GM11168 (cell line): ENCODE data around the gene TIGD3.

Experiments used
- in situ Hi-C: fragments of 300-500 bp; cut with MboI; formaldehyde crosslinking; loops from one replicate; pipeline ENCODE4 v1.12.0; 2022; ENCODE audit warnings: low sequenced_read_pairs; ENCODE audit not compliant: unreplicated experiment

The TIGD3 gene

DNA sequence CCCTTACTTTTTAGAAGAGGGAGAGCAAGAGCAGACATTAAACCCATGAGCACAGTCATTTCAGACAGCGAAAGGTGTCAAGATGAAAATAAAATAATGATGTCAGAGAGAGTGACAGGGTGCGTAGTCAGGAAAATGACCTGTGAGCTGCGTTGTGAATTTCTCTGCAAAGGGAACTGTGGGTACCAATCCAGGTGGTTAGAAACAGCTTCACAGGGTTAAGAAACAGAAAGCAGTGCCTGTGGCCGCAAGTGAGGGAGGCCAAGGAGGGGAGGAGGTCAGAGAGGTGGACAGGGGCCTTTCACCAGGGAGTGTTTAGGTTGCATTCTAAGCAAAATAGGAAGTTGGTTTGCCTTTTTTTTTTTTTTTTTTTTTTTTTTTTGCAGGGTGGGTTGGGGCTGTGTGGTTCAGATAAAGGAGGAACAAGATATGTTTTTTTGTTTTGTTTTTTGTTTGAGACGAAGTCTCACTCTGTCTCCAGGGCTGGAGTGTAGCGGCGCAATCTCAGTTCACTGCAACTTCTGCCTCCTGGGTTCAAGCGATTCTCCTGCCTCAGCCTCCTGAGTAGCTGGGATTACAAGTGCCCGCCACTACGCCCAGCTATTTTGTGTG, 7.9 kb downstream of the TIGD3 start:
- in situ Hi-C loops, result no loop called here

DNA sequence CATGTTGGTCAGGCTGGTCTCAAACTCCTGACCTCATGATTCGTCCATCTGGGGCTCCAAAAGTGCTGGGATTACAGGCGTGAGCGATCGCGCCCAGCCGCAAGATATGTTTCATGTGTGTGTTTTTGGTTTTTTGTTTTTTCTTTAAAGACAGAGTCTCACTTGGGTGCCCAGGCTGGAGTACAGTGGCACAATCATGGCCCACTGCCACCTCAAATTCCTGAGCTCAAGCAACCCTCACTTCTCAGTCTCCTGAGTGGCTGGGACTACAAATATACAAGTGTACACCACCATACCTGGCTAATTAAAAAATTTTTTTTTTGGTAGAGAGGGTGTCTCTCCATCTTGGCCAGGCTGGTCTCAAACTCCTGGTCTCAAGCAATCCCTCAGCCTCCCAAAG, 8.4 kb downstream of the TIGD3 start:
- in situ Hi-C loops, result no loop called here

DNA sequence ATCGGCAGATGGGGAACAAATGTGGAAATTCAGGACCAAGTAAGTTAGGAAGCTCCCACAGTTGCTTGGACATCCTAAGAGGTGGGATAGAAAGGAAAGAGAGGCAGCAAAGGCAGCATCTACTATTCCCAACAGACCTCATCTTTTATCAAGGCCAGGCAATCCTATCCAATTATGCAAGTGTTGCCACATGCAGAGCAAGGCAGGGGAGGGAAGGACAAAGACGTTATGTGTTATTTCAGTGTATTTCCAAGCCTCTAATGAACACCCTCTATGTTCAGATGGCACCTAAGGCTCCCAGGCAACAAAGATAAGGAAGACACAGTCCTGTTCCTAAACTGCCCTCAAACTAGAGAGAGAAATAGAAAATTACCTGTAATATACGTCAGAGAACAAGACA, 9.2 kb downstream of the TIGD3 start:
- in situ Hi-C loops, result no loop called here

DNA sequence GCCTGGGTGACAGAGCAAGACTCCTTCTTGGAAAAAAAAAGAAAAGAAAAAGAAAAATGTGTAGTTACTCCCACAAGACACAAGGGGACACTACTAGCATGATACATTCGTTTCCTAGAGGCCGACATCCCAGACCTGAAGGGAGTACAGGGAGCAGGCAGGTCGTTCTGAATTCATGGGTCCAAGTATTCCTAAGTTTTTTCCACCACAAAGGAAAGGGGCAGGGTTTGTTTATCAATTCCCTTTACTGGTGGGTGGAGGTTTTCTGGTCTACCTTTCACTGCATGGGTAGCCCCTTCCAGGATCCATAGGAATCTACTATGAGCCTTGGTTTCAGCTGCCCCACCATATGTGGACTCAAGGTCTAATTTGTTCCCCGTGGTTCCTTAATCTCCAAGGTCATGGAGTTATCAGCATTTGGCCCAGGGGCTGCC, 11.8 kb downstream of the TIGD3 start:
- in situ Hi-C loops, result no loop called here

DNA sequence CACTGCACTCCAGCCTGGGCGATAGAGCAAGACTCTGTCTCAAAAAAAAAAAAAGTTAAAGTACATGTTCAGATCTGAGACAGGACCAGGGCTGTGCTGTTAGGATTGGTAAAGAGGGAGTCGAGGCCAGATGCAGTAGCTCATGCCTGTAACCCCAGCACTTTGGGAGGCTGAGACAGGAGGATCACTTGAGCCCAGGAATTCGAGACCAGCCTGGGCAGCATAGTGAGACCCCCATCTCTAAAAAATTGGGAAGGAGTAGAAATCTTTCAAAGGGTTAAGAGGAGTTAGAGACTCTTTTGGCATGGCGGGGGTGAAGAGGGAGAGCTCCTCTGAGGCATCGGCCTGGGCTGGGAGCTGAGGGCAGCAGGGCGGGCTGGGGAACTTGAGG, 16.1 kb downstream of the TIGD3 start:
- in situ Hi-C loops, result no loop called here

DNA sequence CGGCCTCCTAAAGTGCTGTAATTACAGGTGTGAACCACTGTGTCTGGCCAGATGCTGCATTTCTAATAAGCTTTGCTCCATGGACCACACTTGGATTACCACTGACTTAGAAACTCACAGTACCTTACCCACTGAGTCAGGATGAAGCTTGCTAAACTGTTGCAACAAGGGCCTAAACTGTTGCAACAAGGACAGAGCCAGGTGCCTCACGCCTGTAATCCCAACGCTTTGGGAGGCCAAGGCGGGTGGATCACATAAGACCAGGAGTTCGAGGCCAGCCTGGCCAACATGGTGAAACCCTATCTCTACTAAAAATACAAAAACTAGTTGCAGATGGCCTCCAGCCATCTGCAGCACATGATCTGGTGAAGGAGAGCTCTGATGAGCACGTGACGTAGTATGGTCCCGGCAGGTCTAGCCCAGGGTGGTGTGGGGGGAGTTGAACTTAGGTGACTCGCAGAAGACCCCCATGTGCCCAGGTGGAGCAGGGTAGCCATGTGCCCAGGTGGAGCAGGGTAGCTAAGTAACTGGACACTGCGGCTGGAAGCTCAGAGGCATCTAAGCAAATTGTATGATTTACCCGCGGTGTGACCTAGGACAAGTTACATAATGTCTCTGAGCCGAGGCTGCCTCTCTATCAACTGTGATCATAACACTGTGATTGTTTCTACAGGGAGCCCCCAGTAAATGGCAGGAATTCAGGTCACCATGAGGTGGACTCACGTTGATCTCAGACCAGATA, 19.5 kb downstream of the TIGD3 start:
- in situ Hi-C loops, result no loop called here

DNA sequence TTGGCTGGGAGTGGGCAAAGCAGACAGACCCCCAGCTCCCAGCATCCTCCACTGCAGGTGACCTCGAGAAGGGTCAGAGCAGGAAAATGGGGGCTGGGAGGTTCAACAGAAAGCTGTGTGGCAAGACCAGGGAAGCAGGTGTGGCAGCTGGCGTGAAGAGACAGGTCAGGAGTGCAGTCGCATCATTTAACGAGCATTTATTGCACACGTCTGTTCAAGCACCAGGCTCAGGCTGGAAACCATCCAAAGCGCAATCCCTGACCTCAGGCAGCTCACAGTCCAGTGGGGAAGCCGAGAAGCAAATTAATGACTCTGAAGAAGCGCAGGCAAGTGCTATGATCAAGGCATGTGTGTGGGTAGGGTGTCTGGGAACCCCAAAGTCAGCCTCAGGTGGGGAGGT, 20.5 kb downstream of the TIGD3 start:
- in situ Hi-C loops, result no loop called here

DNA sequence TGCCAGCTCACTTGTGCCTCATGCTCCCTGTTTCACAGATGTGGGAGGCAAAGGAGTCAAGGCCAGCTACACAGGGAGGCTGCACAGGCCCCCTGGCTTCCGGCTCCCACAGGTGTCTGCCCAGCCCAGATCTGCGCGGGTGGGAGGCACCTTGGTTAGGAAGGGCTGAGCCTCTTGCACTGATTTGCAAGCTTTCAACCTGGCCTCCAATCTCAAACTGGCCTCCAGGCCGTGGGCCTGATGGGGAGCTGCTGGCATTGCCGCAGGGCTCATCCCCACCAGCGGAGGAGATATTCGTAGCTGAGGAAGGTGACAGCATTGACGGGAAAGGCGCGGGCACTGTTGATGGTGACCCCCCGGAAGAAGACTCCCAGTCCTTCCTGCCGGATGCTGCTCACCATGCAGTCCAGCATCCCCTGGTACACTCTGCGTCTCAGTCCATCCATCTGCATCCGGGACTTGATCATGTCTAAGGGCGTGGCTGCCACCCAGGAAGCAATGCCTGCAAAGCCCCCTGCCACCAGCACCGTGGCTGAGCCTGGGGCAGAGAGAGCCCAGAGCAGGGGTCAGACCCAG, 21.7 kb downstream of the TIGD3 start:
- in situ Hi-C loops, result no loop called here

DNA sequence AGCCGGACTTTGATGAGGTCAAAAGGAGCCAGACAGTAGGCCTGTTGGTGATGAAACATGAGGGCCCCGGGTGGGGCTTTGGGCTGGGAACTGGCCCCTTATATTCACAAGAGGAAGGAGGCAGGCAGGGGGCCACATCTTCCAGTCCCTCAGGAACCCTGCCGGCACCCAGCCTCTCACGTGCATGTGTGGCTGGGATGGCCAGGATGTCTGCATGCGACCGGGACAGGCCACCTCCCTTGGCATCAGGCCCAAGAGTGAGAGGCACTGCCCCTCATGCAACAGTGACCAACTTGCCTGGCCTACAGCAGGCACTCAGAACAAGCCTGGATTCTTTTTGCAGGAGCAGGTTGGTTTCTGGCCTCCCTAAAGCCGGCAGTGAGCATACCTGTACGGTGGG, 22.5 kb downstream of the TIGD3 start:
- in situ Hi-C loops, result no loop called here

DNA sequence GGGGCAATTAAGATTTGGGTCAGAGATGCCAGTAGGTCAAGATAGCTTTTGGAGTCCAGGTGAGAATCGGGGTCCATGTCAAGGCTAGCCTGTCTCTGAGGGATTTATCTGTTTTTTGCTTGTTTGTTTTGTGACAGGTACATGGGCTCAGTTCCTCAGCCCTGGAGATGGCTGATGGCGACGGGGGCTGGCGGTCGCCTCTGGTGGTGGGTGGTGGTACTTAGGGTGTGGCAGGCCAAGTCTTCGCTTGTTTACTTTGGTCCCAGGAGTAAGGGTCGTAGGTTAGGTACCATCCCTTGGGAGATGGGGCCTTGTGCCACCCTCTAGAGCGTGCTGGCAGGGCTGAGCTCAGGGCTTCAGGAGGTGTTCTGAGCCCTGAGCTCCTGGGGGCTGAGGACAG, 23.2 kb downstream of the TIGD3 start:
- in situ Hi-C loops, result no loop called here

DNA sequence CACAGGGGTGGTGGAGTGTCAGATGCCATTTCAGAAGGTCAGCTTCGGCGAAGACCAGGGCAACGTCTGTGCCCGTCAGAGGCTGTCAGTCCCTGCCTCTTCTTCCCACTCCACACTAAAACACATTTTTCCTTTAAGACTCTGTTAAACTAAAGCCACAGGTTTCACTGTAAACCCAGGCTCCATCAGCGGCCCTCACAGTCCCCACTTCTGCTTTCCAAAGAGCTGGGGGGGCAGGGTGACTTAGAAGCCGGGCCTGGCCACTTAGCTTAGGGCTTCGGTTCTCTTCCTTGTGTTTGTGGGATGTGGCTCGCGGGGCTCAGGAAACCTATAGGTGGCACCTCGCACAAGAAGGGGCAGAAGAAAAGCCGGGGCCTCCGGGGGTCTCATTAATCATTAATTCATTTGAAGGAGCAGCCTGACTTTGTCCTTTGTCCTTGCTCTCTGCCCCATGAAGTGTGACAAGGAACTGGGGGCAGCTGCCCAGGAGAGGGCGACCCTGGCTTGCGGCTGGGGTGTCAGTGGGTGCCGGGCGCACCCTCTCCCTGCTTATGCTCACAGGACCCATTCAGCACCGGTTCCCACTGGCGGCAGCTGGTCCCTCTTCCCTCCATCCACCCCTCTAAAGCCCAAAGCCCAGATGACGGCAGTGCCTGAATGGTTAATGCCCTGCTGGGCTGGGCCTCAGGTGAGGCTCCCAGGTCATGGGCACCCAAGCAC, 23.8 kb downstream of the TIGD3 start:
- in situ Hi-C loops, result no loop called here

DNA sequence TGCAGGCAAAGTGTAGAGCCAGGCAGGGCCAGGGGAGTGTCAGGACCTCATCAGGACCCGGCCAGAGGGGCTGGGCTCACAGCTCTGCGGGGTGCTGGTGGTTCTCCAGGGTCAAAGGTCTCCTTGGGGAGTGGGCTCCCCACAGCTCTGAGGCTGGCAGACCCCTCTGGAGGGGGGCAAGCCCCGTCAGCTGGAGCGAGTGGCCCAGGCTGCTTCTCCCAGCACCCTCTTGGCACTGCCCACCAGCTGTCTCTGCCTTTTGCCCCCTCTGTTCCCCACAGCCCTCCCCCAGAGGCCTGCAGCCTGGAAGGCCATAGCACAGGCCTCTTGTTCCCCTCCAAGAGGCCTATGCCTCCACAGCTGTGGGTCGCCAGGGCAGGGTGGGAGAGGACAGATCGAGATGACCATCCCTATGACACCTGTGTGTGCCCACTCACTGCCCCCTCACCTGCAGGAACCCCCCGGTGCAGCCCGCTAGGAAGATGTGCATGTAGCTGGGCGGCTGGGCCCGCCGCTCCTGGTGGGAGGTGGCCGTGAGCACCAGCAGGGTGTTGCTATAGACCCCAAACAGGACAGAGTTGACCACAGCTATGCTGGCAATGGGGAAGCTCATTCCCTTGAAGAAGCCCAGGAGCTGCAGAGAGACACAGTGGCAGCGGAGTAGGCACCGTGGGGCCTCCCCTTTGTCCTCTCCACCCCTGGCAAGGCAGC, 24.5 kb downstream of the TIGD3 start:
- in situ Hi-C loops, result no loop called here

DNA sequence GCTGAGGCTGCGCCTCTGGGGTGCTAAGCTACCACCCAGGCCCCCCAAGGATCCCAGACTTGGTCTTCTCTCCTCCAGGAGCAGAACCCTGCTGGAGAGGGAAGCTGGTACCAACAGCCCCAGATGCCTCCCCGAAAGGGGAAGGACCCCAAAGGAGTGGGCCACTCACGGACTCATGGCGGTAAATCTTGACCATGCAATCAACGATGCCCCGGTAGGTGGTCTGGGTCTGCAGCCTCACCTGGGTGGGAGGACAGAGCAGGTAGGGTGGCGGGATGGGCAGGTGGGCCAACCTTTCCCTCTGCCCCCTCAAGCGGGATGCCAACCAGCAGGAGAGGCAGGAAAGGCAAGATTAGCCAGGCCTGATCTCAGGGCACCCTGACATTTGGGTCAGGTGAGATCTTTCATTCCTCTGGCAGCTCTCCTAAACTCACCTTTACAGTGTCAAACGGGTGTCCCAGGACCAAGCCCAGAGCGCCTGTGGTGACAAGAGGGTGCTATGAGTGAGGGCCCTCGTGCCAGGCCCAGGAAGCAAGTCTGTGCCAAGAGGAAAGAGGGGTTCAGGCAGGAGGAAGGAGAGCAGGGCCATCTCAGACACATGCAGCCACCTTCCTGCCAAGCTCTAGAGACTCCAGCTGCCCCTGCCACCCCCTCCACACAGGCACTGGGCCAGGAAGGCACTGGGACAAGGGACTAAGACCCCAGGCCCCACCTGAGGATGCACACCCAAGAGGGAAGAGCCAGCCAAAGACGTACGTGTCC, 25.3 kb downstream of the TIGD3 start:
- in situ Hi-C loops, result no loop called here

DNA sequence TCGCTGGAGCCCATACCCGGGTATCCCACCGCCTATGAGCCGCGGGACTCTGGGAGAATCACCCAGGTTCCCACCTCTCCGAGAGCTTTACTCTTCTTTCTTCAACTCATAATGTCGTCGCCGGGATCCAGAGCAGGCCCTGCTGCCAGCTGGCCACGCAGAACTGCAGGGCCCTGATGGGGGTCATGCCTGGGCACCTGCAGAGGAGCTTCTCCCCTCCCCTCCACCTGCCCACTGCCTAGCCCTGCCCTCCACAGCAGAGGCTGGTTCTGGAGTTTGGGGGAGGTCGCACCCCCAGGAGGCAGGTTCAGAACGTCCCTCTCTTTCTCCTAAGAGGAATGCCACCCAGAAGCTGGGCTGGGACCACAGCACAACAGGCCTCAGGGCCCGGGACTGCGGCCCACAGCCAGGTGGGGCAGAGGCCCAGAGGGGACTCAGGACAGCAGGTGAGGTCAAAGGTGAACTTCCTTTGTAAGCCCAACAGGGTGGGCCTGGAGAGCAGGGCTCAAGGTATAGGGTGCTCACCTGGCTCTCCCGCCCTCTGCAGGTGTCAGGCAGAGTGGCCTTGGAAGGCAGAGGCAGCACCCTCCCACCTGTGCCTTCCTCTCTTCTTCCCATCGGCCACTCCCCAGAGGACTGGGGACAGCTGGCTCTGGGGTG, 26.0 kb downstream of the TIGD3 start:
- in situ Hi-C loops, result no loop called here

DNA sequence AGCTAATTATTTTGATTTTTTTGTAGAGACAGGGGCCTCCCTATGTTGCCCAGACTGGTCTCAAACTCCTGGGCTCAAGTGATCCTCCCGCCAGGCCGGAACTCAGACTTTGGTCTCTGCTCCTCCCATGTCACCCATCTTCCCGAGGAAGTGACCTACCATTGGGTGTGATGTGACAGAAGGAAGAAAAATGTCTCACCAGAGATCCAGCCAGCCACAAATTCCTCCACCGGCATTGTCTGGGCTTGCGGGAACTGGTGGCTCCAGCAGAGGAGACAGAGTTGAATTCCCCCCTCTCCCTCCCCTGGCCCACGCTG, 27.1 kb downstream of the TIGD3 start:
- in situ Hi-C loops, result no loop called here

DNA sequence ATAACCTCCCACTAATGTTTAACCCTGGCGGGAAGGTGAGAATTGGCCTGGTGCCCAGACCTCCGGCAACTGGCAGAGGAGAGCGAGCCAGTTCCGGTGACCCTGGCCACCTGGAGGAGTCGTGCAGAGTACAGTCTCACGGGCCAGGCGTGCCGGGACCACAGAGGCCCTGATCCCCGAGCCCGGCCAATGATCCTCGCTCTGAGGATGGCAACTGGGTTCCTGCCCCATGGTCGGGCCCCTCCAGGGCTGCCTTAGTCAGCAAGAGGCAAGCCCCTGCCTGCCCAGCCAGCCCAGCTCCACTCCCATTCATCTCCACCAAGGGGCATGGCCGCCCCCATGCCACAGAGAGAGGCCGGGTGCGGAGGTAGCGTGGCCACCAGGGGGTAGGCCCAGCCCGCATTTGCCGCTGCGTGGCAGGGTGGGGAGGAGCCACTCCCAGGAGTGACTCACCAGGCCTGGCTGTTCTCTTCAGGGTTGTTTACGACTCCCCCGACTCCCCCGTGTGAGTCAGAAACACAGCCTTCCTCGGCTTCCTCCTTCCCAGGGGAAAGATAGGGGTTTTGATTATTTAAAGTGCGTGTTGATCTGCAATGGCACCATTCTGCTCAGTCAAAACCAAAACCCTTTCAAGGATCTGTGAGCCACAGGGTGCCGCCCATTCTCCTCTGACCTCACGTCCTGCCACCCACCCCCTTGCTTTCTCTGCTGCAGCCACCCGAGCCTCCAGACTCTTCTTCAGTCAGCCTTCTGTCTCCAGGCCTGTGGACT, 27.7 kb downstream of the TIGD3 start, which contains the start of gene SLC25A45:
Gene SLC25A45, minus strand, starts transcription at position 614 of the 771 bp plus-strand sequence. CDS start 695 bp downstream, outside the sequence.
- in situ Hi-C loops, result no loop called here

DNA sequence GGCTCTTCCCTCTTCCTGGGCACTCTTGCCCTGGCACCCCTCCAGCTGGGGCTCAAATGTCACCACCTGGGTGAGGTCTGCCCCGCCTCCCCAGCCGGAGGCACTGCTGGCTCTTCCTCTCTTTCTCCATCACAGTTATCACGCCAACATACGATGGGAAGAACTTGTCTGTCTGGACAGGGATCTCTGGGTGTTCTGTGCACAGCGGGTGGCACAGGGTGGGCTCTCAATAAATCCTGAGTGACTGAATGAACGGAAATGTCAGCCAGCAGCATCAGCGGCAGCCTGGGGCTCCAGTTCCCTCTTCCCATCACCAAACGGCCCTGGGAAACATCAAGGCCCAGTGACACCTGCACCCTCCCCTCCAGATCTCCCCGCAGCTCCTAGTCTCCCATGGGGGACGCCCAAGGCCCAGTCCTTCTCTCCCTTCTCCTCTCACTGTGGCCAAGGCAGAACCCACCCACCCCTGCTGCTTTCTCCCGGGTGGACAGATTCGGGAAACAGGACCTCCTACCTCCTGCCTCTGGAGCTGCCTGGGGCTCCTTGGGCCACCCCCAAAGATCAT, 28.3 kb downstream of the TIGD3 start:
- in situ Hi-C loops, result no loop called here

DNA sequence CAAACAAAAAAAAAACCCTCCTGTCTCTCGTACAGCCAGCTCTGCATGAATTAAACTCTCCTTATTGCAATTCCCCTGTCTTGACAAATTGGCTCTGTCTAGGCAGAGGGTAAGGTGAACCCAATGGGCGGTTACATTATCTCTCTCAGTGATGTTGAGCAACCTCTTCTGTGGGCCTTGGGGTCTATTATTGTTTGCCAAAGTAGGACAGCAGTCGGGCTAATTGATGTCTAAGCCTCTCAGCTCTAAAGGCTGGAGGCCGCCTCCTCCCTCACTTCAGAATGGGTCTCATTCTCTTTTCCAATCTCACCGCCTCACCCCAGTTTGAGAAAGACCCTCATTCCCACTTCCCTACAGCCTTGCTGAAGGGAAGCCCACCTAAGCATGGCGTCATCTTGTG, 29.2 kb downstream of the TIGD3 start:
- in situ Hi-C loops, result no loop called here
